Keratinocyte (primary cell): ENCODE results near the gene THSD8.

ENCODE experiments used
- EZH2 ChIP-seq: IDR thresholded peaks from one replicate; pipeline ENCODE4 v1.6.1; 2012; ENCODE audit warnings: inconsistent platforms, mild to moderate bottlenecking, low read length, moderate library complexity
- TF ChIP-seq, protein P1 (sequence below), 3 experiments: IDR thresholded peaks in 1 of 3; conservative IDR thresholded peaks in 1 of 3; optimal IDR thresholded peaks in 1 of 3; 2 replicates in 2 of 3; 3 replicates in 1 of 3; pipeline versions ENCODE3 to v1.5.1; 2011; ENCODE audit warnings: low read length in 3 of 3, mild to moderate bottlenecking in 3 of 3, moderate library complexity in 2 of 3, control low read depth in 1 of 3, inconsistent platforms in 1 of 3; ENCODE audit not compliant: insufficient read depth in 2 of 3; ENCODE audit errors: extremely low read depth in 1 of 3

DNA sequence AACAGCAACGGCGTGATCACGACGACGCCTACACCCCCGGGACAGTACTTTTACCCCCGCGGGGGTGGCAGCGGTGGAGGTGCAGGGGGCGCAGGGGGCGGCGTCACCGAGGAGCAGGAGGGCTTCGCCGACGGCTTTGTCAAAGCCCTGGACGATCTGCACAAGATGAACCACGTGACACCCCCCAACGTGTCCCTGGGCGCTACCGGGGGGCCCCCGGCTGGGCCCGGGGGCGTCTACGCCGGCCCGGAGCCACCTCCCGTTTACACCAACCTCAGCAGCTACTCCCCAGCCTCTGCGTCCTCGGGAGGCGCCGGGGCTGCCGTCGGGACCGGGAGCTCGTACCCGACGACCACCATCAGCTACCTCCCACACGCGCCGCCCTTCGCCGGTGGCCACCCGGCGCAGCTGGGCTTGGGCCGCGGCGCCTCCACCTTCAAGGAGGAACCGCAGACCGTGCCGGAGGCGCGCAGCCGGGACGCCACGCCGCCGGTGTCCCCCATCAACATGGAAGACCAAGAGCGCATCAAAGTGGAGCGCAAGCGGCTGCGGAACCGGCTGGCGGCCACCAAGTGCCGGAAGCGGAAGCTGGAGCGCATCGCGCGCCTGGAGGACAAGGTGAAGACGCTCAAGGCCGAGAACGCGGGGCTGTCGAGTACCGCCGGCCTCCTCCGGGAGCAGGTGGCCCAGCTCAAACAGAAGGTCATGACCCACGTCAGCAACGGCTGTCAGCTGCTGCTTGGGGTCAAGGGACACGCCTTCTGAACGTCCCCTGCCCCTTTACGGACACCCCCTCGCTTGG, 9.6 kb upstream of the THSD8 start:
- TF ChIP-seq, protein P1, sequence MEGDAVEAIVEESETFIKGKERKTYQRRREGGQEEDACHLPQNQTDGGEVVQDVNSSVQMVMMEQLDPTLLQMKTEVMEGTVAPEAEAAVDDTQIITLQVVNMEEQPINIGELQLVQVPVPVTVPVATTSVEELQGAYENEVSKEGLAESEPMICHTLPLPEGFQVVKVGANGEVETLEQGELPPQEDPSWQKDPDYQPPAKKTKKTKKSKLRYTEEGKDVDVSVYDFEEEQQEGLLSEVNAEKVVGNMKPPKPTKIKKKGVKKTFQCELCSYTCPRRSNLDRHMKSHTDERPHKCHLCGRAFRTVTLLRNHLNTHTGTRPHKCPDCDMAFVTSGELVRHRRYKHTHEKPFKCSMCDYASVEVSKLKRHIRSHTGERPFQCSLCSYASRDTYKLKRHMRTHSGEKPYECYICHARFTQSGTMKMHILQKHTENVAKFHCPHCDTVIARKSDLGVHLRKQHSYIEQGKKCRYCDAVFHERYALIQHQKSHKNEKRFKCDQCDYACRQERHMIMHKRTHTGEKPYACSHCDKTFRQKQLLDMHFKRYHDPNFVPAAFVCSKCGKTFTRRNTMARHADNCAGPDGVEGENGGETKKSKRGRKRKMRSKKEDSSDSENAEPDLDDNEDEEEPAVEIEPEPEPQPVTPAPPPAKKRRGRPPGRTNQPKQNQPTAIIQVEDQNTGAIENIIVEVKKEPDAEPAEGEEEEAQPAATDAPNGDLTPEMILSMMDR (optimal IDR thresholded peaks at IDR 0.05 in 1 of 3, IDR thresholded peaks at IDR 0.05 in 1 of 3, conservative IDR thresholded peaks at IDR 0.05 in 1 of 3; ENCODE audit: extremely low read depth in 1 of 3, insufficient read depth in 2 of 3, low read length in 3 of 3): no peak
- TF ChIP-seq EZH2: no peak
